Activated T-helper 17 cell treated with anti-CD3 and anti-CD28 coated beads, Interleukin-2, amount 50 U/mL, for 72 hours (primary cell): ENCODE measurements around the gene ITGAE. TPM values are rescaled to one million over a fixed set of nuclear protein-coding genes. Genes with fewer than 3 reads are reported as not detected.

Source experiments
- ATAC-seq: fragments of 150-1000 bp; cut with Tn5 transposase; replicated peaks from 2 replicates; pipeline ENCODE4 v1.10.0; 2021; ENCODE audit warnings: mild to moderate bottlenecking, moderate library complexity
- H3K27ac Mint-ChIP-seq: one replicate; pipeline ENCODE4 v1.8.0; 2022; ENCODE audit warnings: mixed read lengths
- H3K27me3 Mint-ChIP-seq: one replicate; pipeline ENCODE4 v1.8.0; 2022; ENCODE audit warnings: mixed read lengths
- H3K36me3 Mint-ChIP-seq: one replicate; pipeline ENCODE4 v1.8.0; 2022; ENCODE audit warnings: low read depth, mild to moderate bottlenecking, mixed read lengths
- H3K4me1 Mint-ChIP-seq: one replicate; pipeline ENCODE4 v1.8.0; 2022; ENCODE audit warnings: mixed read lengths
- H3K4me3 Mint-ChIP-seq: one replicate; pipeline ENCODE4 v1.8.0; 2022; ENCODE audit warnings: mild to moderate bottlenecking, mixed read lengths
- H3K9me3 Mint-ChIP-seq: one replicate; pipeline ENCODE4 v1.8.0; 2022; ENCODE audit warnings: mixed read lengths
- total RNA-seq, 2 donors: library from RNA; stranded (reverse); gene quantifications; one replicate each; pipeline ENCODE4 v1.2.3, GENCODE V29; 2022

ITGAE gene
- total RNA-seq, 2 donors from 2014 or later: 24.2 to 43.2 TPM

- Mint-ChIP-seq H3K9me3 (peaks cover 4% of the 10 kb centered on the region), H3K4me3 (no peak overlapping the region), H3K36me3 (no peaks in the 10 kb centered on the region), H3K27me3 (no peaks in the 10 kb centered on the region), H3K27ac (no peak overlapping the region), H3K4me1 (no peaks in the 10 kb centered on the region)
- ATAC-seq: no peak
These were observed 101.0 kb downstream of the ITGAE start for GRCh38 chr17:3699951-3700350.

GRCh38 chr17:3698139-3698538, 102.8 kb downstream of the ITGAE start:
- H3K27me3 Mint-ChIP-seq: no peaks in the 10 kb centered on the region
- ATAC-seq: no peak
- no peak overlapping the region for H3K27ac Mint-ChIP-seq
- H3K4me1 Mint-ChIP-seq: peaks cover 5% of the 10 kb centered on the region
- H3K4me3 Mint-ChIP-seq: no peak overlapping the region
- H3K36me3 Mint-ChIP-seq: peaks cover 5% of the 10 kb centered on the region
- peaks cover 4% of the 10 kb centered on the region for H3K9me3 Mint-ChIP-seq

- no peak for ATAC-seq
- Mint-ChIP-seq H3K36me3 (peaks cover 5% of the 10 kb centered on the region), H3K4me1 (peaks cover 5% of the 10 kb centered on the region), H3K9me3 (no peaks in the 10 kb centered on the region), H3K27ac (no peak overlapping the region), H3K27me3 (no peaks in the 10 kb centered on the region), H3K4me3 (no peak overlapping the region)
These were observed 103.9 kb downstream of the ITGAE start for GRCh38 chr17:3697103-3697476.

- Mint-ChIP-seq H3K27ac (no peak within 1 kb of the TSS), H3K4me1 (peaks cover 5% of the 10 kb centered on the region)
These were observed 105.1 kb downstream of the ITGAE start, which contains the start of gene P2RX5 for GRCh38 chr17:3695723-3696411. Gene P2RX5 (minus strand): TSS chr17:3696155. CDS start chr17:3696005, 150 bp downstream.

DNA sequence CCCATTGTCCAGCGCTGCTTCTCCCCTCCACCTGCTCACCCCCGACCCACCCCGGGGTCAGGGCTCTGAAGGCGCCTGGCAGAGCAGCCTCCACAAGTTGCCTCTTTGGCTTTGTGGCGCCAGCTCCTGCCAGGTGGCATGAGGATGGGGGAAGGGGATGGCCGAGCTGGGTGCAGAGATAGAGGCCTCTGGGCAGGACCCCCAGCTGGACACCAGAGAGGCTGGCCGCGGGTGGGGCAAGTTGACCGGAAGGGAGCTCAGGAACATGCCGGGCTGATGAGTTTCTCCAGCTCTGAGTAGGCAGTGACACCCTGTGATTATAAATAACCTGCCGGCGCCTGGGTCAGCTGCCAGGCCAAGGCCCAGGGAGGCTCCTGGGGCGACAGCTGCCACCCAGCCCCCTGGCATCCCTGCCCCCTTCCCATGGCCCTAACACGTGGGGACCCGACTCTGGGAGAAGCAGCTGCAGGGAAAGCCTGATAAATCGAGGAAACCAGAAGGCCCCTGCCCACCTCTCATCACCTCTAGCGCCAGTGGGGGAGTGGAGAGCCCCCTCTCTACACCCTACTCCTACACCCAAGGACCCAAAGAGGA, 105.8 kb downstream of the ITGAE start:
- no peak for ATAC-seq
- Mint-ChIP-seq H3K27me3 (no peaks in the 10 kb centered on the region), H3K36me3 (peaks cover 16% of the 10 kb centered on the region), H3K9me3 (no peaks in the 10 kb centered on the region), H3K4me3 (peak overlapping the region; percentile 79), H3K4me1 (peaks cover 5% of the 10 kb centered on the region), H3K27ac (no peak overlapping the region)

More at GRCh38 chr17:3695723-3696411, 105.1 kb downstream of the ITGAE start, which contains the start of gene P2RX5:
- Mint-ChIP-seq H3K36me3 (peaks cover 10% of the 10 kb centered on the region), H3K9me3 (no peaks in the 10 kb centered on the region), H3K27me3 (no peaks in the 10 kb centered on the region), H3K4me3 (peak within 1 kb of the TSS; percentile 79)
- peak; percentile 46 for ATAC-seq

DNA sequence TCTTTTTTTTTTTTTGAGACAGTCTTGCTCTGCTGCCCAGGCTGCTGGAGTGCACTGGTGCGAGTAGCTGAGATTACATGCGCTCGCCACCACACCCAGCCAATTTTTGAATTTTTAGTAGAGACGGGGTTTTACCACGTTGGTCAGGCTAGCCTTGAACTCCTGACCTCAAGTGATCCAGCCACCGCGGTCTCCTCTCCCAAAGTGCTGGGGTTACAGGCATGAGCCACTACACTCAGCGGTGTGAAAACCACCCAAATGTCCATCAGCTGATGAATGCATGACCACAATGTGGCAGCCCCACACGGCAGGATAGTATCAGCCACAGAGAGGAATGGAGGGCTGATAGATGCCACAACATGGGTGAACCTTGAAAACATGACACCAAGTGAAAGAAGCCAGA, 107.2 kb downstream of the ITGAE start:
- H3K4me1 Mint-ChIP-seq: peaks cover 5% of the 10 kb centered on the region

DNA sequence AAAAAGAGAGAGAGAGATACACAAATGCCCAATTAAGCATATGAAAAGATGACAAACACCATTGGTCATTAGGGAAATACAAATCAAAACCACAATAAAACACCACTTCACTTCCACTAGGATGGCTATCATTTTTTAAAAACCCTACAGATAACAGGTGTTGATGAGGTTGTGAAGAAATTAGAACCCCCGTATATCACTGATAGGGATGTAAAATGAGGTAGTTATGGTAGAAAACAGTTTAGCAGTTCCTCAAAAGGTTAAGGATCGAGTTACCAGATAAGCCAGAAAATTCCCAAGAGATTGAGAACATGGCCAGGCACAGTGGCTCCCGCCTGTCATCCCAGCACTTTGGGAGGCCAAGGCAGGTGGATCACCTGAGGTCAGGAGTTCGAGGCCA, 107.8 kb downstream of the ITGAE start:
- no peak overlapping the region for H3K4me3 Mint-ChIP-seq
- no peak for ATAC-seq
- H3K27ac Mint-ChIP-seq: no peak overlapping the region
- peaks cover 5% of the 10 kb centered on the region for H3K4me1 Mint-ChIP-seq
- H3K27me3 Mint-ChIP-seq: no peaks in the 10 kb centered on the region
- H3K9me3 Mint-ChIP-seq: no peaks in the 10 kb centered on the region
- H3K36me3 Mint-ChIP-seq: peaks cover 24% of the 10 kb centered on the region

More for the DNA sequence above, 107.2 kb downstream of the ITGAE start:
- ATAC-seq: peak; percentile 92
- Mint-ChIP-seq H3K4me3 (peak overlapping the region; percentile 79), H3K9me3 (no peaks in the 10 kb centered on the region), H3K27me3 (no peaks in the 10 kb centered on the region), H3K36me3 (peaks cover 24% of the 10 kb centered on the region), H3K27ac (peak overlapping the region; percentile 77)

GRCh38 chr17:3692346-3692745, 108.6 kb downstream of the ITGAE start:
- H3K27me3 Mint-ChIP-seq: no peaks in the 10 kb centered on the region
- no peaks in the 10 kb centered on the region for H3K9me3 Mint-ChIP-seq
- ATAC-seq: no peak
- H3K27ac Mint-ChIP-seq: no peak overlapping the region
- H3K36me3 Mint-ChIP-seq: peaks cover 24% of the 10 kb centered on the region
- peaks cover 5% of the 10 kb centered on the region for H3K4me1 Mint-ChIP-seq
- H3K4me3 Mint-ChIP-seq: no peak overlapping the region

- peaks cover 5% of the 10 kb centered on the region for H3K4me1 Mint-ChIP-seq
- H3K9me3 Mint-ChIP-seq: no peaks in the 10 kb centered on the region
- no peaks in the 10 kb centered on the region for H3K27me3 Mint-ChIP-seq
- H3K4me3 Mint-ChIP-seq: no peak overlapping the region
- no peak overlapping the region for H3K27ac Mint-ChIP-seq
- H3K36me3 Mint-ChIP-seq: peaks cover 24% of the 10 kb centered on the region
- no peak for ATAC-seq
These were observed 109.3 kb downstream of the ITGAE start for GRCh38 chr17:3691617-3692067.

- Mint-ChIP-seq H3K27me3 (no peaks in the 10 kb centered on the region), H3K4me3 (no peak overlapping the region), H3K36me3 (peaks cover 24% of the 10 kb centered on the region), H3K4me1 (peaks cover 5% of the 10 kb centered on the region), H3K27ac (no peak overlapping the region), H3K9me3 (no peaks in the 10 kb centered on the region)
- no peak for ATAC-seq
These were observed 110.8 kb downstream of the ITGAE start for GRCh38 chr17:3690094-3690715.

GRCh38 chr17:3689262-3690093, 111.5 kb downstream of the ITGAE start:
- H3K27me3 Mint-ChIP-seq: no peaks in the 10 kb centered on the region
- H3K9me3 Mint-ChIP-seq: no peaks in the 10 kb centered on the region
- no peak overlapping the region for H3K27ac Mint-ChIP-seq
- H3K4me1 Mint-ChIP-seq: peaks cover 1% of the 10 kb centered on the region
- no peak for ATAC-seq
- H3K36me3 Mint-ChIP-seq: peaks cover 24% of the 10 kb centered on the region
- H3K4me3 Mint-ChIP-seq: no peak overlapping the region

DNA sequence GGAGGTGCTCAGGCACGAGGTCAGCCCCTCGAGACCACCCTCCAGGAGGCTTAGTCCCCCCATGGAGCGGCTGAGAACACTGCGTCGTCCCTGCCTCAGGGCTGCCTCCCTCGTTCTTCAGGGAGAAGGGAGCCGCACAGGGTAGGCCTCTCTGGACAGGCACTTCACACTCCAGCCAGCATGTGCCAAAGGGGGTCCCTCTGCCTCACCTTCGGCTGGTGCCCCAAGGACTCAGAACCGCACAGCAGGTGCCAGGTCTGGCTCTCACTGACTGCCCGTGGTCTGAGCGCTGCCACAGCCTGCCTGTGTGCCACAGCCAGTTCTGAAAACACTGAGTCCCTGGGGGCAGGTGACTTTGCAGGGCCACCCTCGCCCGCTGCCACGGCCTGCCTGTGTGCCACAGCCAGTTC, 112.1 kb downstream of the ITGAE start:
- Mint-ChIP-seq H3K27ac (no peak overlapping the region), H3K27me3 (no peaks in the 10 kb centered on the region), H3K4me3 (no peak overlapping the region), H3K36me3 (peaks cover 21% of the 10 kb centered on the region), H3K4me1 (no peaks in the 10 kb centered on the region), H3K9me3 (no peaks in the 10 kb centered on the region)
- no peak for ATAC-seq

DNA sequence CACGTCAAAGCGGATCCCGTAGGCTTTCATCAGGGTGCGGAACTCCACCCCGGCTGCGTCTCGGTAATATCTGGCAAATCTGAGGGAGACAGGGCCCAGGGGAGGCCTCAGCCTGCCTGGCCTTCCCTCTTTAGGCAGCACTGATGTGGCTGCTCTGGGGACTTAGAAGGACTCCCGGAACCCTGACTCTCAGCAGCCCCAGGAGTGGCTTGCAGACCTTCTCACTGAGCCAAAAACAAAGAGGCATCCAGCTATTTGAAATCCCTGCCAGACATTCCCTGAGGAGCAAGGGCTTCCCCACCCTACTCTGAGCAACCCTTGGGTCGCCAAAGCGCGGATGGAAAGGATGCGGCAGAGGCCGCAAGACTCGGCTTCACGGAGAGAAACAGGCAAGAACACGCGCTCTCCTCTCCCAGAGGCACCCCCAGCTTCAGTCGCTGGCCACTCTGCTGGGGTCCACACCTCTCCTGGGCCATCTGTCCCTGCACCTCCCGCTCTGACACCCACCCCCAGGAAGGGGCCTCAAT, 112.9 kb downstream of the ITGAE start:
- Mint-ChIP-seq H3K4me3 (no peak overlapping the region), H3K9me3 (no peaks in the 10 kb centered on the region), H3K27me3 (no peaks in the 10 kb centered on the region), H3K27ac (no peak overlapping the region), H3K4me1 (no peaks in the 10 kb centered on the region), H3K36me3 (peaks cover 19% of the 10 kb centered on the region)
- ATAC-seq: no peak

- Mint-ChIP-seq H3K4me1 (no peaks in the 10 kb centered on the region), H3K27me3 (no peaks in the 10 kb centered on the region), H3K4me3 (no peak overlapping the region), H3K9me3 (no peaks in the 10 kb centered on the region), H3K27ac (no peak overlapping the region), H3K36me3 (peaks cover 7% of the 10 kb centered on the region)
- ATAC-seq: no peak
These were observed 115.8 kb downstream of the ITGAE start for GRCh38 chr17:3685174-3685573.
